Esophagus muscularis mucosa (tissue), 4 donors: Measurements from ENCODE around the gene MYL6. TPM values are rescaled to one million over a fixed set of nuclear protein-coding genes. Genes with fewer than 3 reads are reported as not detected.

Experiments
- DNase-seq: peaks from one replicate; pipeline ENCODE4 v3.0.0-alpha.2; 2017; ENCODE audit errors: extremely low spot score
- H3K27ac ChIP-seq, 4 donors: fragments of 200-600 bp; sonication (generic); replicated peaks in 1 of 4; 1 replicate in 3 of 4; 2 replicates in 1 of 4; pipeline ENCODE4 v1.5.1; 2016 to 2019; ENCODE audit warnings: mild to moderate bottlenecking in 1 of 4
- H3K27me3 ChIP-seq, 4 donors: fragments of 200-600 bp; sonication (generic); one replicate each; pipeline versions ENCODE4 v1.5.1 to v1.6.0; 2016 to 2019
- H3K36me3 ChIP-seq, 4 donors: fragments of 200-600 bp; sonication (generic); one replicate each; pipeline ENCODE4 v1.5.1; 2016 to 2019
- H3K4me1 ChIP-seq, 4 donors: fragments of 200-600 bp; sonication (generic); one replicate each; pipeline ENCODE4 v1.5.1; 2016 to 2019
- H3K4me3 ChIP-seq, 4 donors: fragments of 200-600 bp; sonication (generic); 1 replicate in 2 of 4; 2 replicates in 2 of 4; pipeline ENCODE4 v1.5.1; 2016 to 2019; ENCODE audit warnings: mild to moderate bottlenecking in 4 of 4, moderate library complexity in 1 of 4
- H3K9me3 ChIP-seq, 4 donors: fragments of 200-600 bp; sonication (generic); 1 replicate in 3 of 4; 2 replicates in 1 of 4; pipeline ENCODE4 v1.5.1; 2016 to 2019
- EP300 ChIP-seq: sonication (generic); formaldehyde crosslinking; IDR thresholded peaks from one replicate; pipeline ENCODE4 v1.6.1; 2017; ENCODE audit warnings: antibody characterized with exemption
- POLR2A ChIP-seq: fragments of 450-650 bp; IDR thresholded peaks from one replicate; pipeline ENCODE4 v1.6.1; 2017; ENCODE audit warnings: antibody characterized with exemption, moderate library complexity, mild to moderate bottlenecking, low read depth
- POLR2AphosphoS5 ChIP-seq, 2 donors: sonication (generic); formaldehyde crosslinking; IDR thresholded peaks; one replicate each; pipeline ENCODE4 v1.6.1; 2017; ENCODE audit warnings: antibody characterized with exemption in 2 of 2
- WGBS: methylation state at CpG from one replicate; pipeline ENCODE4 v1.1.5; 2018; 5-methylcytosine and 5-hydroxymethylcytosine counted together
- intact Hi-C: fragments of 100-400 bp; cut with DNase I; formaldehyde crosslinking; loops from one replicate; pipeline ENCODE4 v1.15.1; 2023
- total RNA-seq, 4 donors: library from RNA; depleted of rRNA; stranded (reverse); fragments of >200 nt; gene quantifications; one replicate each; pipeline versions ENCODE4 v1.1.0 to v1.2.1, GENCODE V29; 2016
- TF ChIP-seq, protein P1 (sequence below), 3 experiments: fragments of 200-600 bp in 2 of 3; fragments of 450-650 bp in 1 of 3; sonication (generic) in 2 of 3; IDR thresholded peaks; one replicate each; pipeline ENCODE4 v1.5.1; 2017 to 2019; ENCODE audit warnings: antibody characterized with exemption in 3 of 3, mild to moderate bottlenecking in 2 of 3, moderate library complexity in 1 of 3

MYL6 gene
- total RNA-seq = 1,000 to 10,000 TPM; 5,145 to 8,531 (median 5,986) TPM

DNA sequence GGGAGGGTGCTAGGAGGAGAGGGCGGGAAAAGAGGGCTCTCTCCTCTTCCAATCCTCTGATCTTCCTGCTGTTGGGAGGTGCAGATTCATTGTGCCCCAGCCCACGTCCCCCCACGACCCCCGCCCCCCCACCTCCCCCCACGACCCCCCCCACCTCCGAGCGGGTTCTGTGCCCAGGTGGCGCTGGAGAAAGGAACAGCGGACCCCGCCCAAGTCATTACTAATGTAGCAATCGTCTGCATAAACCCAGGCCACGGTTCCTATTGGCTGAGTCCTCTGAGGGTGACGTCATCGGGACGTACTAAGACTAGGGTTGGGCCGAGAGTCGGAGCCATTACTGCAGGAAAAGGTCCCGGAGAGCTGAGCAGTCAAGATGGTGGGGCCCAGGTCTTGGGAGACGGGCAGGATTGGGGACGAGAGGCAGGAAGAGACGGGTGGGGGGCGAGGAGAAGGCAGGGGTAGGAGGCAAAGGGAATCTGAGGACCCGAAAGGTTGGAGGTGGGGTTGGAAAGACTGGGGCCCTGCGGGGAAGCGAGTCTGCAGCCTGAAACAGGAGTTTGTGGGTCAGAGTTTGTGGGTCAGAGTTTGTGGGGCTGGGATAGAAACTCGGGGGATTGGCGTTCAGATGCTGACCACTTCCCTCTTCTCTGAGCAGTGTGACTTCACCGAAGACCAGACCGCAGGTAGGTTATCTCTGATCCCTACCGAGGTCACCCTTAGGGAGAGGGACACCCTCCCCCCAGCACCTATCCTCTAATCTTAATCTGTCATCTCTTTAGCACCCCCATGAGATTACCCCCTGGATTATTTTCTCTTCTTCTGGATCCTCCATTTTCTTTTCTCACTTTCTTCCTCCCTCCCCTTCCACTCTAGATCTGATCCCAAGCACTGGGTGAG is at the start of gene MYL6:
Gene MYL6, plus strand, starts transcription at position 331 of the 897 bp plus-strand sequence. Its CDS starts 43 bp downstream, at position 374.
- peak; percentile 100 for DNase-seq
- Histone ChIP-seq H3K4me3 (peak within 1 kb of the TSS; percentile 66 to 98 (median 86)), H3K4me1 (peaks cover 36 to 64% (median 61%) of the 10 kb centered on the region in 4 donors), H3K27me3 (no peaks in the 10 kb centered on the region), H3K27ac (peak within 1 kb of the TSS; percentile 93 to 98 (median 96)), H3K36me3 (peaks cover 35 to 40% (median 39%) of the 10 kb centered on the region in 4 donors), H3K9me3 (no peaks in the 10 kb centered on the region)
- peak; percentile 99 for TF ChIP-seq POLR2A
- TF ChIP-seq POLR2AphosphoS5 (IDR thresholded peaks at IDR 0.05) = peak; percentile 100
- TF ChIP-seq, protein P1, sequence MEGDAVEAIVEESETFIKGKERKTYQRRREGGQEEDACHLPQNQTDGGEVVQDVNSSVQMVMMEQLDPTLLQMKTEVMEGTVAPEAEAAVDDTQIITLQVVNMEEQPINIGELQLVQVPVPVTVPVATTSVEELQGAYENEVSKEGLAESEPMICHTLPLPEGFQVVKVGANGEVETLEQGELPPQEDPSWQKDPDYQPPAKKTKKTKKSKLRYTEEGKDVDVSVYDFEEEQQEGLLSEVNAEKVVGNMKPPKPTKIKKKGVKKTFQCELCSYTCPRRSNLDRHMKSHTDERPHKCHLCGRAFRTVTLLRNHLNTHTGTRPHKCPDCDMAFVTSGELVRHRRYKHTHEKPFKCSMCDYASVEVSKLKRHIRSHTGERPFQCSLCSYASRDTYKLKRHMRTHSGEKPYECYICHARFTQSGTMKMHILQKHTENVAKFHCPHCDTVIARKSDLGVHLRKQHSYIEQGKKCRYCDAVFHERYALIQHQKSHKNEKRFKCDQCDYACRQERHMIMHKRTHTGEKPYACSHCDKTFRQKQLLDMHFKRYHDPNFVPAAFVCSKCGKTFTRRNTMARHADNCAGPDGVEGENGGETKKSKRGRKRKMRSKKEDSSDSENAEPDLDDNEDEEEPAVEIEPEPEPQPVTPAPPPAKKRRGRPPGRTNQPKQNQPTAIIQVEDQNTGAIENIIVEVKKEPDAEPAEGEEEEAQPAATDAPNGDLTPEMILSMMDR (IDR thresholded peaks at IDR 0.05) = no peak
- no peak for TF ChIP-seq EP300
- intact Hi-C loops = no loop called here
- WGBS = under 1% methylated on average over 30 of the region's 30 CpGs

DNA sequence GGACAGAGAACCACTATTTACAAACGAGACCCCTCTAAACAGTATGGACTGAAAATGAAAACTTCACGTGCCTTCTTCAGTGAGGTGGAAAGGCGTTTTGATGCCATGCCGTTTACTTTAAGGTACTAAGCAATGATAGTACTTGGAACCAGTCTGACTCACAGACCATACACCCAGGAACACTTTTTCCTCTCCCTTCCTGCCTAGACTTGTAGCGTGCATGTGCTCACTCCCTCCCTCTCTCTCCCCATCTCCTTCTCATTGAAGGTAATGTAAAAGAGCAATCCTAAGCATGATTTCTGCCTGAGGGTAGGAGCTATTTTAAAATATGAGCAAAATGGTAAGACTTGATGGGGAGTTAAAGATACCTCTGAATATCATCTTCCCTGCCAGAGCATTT is 47.6 kb upstream of the MYL6 start:
- H3K27me3 ChIP-seq = no peaks in the 10 kb centered on the region
- DNase-seq = no peak
- TF ChIP-seq EP300 (no peak), POLR2A (no peak), POLR2AphosphoS5 (IDR thresholded peaks at IDR 0.05) (no peak)
- TF ChIP-seq, protein P1 (IDR thresholded peaks at IDR 0.05) = no peak
- no peak overlapping the region for H3K27ac ChIP-seq
- WGBS = 92% methylated on average over 5 of the region's 5 CpGs
- no peak overlapping the region for H3K4me3 ChIP-seq
- intact Hi-C loops = no loop called here
- peaks cover 60 to 76% (median 71%) of the 10 kb centered on the region in 4 donors for H3K36me3 ChIP-seq
- H3K4me1 ChIP-seq = peaks cover 13 to 23% (median 17%) of the 10 kb centered on the region in 4 donors
- H3K9me3 ChIP-seq = no peaks in the 10 kb centered on the region

DNA sequence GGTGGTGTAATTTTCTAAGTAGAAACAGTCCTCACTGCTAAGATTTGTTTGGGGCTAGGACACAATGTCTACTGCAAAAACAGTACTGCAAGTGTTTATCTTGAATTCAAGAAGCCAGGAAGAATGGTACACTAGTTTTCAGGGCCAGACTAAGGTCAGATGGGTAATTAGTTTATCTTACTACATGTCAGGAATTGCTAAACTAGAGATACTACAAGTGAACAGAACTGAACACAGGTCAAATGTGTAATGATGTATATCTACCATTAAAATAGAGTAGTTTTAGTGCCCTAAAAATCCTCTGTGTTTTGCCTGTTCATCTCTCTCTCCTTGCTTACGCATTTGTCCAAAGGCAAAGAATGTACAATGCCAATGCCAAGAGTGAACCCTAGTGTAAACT is 44.1 kb upstream of the MYL6 start:
- intact Hi-C loops = no loop called here
- Histone ChIP-seq H3K36me3 (peaks cover 41 to 50% (median 47%) of the 10 kb centered on the region in 4 donors), H3K27ac (no peak overlapping the region), H3K27me3 (no peaks in the 10 kb centered on the region), H3K9me3 (no peaks in the 10 kb centered on the region), H3K4me3 (no peak overlapping the region), H3K4me1 (peaks cover 13 to 25% (median 17%) of the 10 kb centered on the region in 4 donors)
- 96% methylated on average over 1 of the region's 1 CpG for WGBS
- TF ChIP-seq, protein P1 (IDR thresholded peaks at IDR 0.05) = no peak
- TF ChIP-seq POLR2A (no peak), EP300 (no peak), POLR2AphosphoS5 (IDR thresholded peaks at IDR 0.05) (no peak)
- no peak for DNase-seq

DNA sequence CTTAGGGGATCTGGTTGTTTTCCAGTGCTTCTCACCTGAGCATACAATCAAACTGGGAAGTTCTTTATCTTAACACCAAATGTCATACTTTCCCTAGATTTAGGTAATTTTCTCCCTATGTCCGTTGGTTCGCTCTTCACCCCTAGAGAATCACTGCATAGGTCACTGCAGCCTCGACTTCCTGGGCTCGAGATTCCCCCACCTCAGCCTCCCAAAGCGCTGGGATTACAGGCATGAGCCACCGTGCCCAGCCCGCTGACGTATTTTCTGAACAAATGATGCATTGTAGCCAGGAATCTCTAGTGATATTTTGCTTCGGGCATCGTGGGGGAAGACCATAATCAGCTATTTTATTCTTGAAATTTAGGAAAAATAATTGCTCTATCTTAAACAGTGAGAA is 42.8 kb upstream of the MYL6 start:
- intact Hi-C loops = no loop called here
- 49% methylated on average over 10 of the region's 10 CpGs for WGBS

More for the DNA sequence above, 42.8 kb upstream of the MYL6 start:
- Histone ChIP-seq H3K27ac (peak overlapping the region; percentile 92 to 98 (median 94)), H3K4me3 (peak overlapping the region; percentile 66 to 86 (median 78)), H3K9me3 (no peaks in the 10 kb centered on the region), H3K36me3 (peaks cover 29 to 41% (median 36%) of the 10 kb centered on the region in 4 donors), H3K4me1 (peaks cover 26 to 37% (median 29%) of the 10 kb centered on the region in 4 donors), H3K27me3 (no peaks in the 10 kb centered on the region)
- no peak for DNase-seq
- TF ChIP-seq POLR2AphosphoS5 (IDR thresholded peaks at IDR 0.05) (no peak), EP300 (no peak), POLR2A (no peak)
- TF ChIP-seq, protein P1 (IDR thresholded peaks at IDR 0.05) = no peak
